ENCODE results near the gene PRXL2B.

The PRXL2B gene

DNA sequence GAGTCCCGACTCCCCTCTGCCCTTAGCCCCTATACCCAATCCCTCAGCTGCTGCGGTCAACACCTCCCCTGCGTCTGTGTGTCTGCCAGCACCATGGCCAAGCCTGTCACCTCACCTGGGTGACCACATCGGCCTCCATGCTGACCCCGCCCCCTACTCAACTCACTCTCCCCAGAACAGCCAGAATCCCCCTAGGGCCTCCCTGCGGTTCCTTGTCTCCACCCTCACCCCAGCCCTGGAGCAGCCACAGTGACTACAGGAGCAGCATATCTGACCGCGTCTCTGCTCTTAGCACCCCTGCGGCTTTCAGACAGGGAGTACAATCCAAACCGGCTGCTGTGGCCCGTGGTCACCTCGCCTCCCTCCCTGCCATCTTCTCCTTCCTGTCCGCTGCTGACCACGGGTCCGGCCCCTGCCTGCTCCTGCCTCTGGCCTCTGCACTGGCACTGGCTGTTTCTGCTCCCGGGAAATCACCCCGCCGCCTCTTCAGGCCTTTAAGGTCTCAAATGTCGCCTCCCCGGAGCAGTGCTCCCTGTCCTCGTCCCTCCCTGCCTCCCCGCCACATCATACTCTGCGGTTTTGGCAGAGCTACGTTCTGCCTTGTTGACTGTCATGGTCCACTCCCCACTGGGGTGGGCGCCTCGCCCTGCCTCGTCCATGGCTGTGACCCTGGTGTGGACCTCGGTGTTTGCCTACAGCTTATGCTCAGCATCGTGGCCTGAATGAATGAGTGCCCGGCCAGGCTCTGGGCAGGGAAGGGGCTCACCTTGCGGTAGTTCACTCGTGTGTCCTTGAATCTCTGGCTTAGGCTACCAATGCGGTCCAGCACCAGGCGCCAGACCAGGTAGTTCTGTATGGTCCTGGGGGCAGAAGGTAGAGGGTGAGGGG, 11.1 kb downstream of the PRXL2B start:
- DNase-seq (ENCODE audit: low read depth in 4 of 4, low spot score in 1 of 4): no peak

DNA sequence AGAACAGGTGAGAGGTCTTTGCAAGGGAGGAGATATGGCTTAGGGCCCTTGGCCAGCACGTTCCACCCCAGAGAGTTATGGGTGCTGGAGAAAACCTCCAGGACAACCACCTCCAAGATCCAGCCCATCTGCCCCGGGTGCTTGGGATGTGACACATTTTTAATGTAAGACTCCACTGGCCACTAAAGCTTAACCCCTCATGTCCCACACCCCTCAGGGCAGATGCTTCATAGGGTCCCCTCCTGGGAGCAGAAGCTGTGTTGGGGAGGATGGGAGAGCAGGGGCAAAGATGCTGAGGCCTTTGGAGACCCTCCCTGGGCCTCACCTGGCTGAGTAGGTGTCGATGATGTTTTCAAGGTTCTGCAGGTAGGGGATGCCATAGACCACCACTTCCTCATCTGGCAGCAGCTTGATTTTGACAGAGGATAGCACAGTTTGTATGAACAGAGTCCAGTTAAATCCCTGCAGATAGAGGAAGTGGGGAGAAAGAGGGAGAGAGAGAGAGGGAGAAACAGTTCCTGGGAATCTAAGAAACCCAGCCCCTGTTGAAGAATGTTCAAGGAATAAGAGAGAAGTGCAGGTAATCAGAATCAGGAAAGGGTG, 11.9 kb downstream of the PRXL2B start:
- DNase-seq (ENCODE audit: low read depth in 4 of 4, low spot score in 1 of 4): no peak

DNA sequence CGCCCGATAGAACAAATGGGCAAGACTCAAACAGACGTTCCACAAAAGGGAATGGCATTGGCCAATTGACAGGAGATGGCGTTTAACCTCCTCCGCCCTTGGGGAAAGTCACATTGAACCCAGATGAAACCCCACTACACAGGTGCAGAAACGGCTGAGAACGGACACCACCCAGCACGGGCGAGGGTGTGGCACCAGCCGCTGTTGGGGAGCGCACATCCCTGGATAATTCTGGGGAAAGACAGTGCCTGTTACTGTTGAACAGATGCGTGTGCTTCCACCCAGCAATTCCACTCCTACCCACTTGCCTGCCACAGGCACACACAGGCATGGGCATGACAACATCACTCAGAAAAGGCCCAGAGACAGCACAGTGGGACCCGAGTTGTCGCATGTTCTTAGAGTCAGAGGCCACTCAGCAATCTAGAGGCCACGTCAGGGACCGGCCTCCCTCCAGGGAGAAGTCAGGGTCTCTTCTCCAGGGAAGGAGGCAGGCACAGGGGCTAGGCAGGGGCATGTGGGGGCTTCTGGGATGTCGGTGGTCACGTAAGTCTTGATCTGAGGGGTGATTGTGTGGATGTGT, 15.2 kb downstream of the PRXL2B start:
- DNase-seq (ENCODE audit: low read depth in 4 of 4, low spot score in 1 of 4): no peak

DNA sequence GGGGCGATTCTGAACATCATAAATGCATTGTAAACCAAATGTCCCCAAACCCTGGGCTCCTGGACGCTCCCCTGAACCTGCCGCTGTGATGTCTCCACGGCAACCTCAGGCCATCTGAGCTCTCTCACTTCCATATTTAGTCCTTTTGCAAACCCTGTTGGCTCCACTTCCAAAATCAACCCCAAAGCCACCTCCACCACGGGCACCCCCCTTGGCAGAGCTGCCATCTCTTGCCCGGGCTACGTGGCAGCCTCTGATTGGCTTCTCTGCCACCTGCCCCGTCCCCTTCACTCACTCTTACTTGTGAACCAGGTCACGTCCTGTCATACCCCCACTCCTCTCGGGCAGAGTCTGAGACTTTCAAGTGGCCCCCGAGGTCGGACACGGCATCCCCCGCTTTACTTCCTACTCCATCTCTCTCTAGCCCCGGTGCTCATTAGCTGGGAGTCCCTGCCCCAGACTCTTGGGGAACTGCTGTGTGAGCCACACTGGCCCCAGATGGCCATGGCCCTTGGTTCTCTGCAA, 15.8 kb downstream of the PRXL2B start:
- DNase-seq (ENCODE audit: low read depth in 4 of 4, low spot score in 1 of 4): no peak

DNA sequence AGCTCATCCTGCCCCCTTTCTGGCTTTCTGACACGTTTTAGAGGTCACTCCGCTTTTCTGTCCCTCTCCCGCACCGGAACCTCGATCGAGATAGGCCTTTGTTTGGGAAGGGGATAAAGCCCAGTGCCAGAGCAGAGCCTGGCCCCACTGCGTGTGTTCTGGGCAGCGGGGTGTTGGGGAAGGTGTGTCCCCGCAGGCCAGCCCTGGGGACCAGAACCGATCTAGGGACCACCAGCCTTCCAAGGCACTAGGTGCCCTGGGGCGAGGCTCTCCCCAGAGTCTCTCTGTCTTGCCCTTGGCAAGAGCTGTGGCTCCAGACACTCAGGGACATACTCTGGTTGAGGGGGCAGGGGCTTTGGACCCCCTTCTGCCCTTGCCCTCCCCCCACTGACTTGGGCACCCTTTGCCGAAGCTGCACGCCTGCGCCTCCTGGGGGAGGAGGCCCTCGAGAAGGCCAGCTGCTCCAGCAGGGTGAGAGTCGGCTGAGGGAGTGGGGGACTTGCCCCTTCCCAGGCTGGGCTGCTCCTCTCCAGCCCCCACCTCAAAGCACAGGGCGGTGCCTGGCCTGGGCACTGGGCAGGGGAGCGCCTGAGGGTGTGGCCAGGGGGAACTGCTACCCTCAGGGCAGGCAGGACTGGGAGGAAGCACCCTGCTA, 16.4 kb downstream of the PRXL2B start:
- DNase-seq (ENCODE audit: low read depth in 4 of 4, low spot score in 1 of 4): no peak

DNA sequence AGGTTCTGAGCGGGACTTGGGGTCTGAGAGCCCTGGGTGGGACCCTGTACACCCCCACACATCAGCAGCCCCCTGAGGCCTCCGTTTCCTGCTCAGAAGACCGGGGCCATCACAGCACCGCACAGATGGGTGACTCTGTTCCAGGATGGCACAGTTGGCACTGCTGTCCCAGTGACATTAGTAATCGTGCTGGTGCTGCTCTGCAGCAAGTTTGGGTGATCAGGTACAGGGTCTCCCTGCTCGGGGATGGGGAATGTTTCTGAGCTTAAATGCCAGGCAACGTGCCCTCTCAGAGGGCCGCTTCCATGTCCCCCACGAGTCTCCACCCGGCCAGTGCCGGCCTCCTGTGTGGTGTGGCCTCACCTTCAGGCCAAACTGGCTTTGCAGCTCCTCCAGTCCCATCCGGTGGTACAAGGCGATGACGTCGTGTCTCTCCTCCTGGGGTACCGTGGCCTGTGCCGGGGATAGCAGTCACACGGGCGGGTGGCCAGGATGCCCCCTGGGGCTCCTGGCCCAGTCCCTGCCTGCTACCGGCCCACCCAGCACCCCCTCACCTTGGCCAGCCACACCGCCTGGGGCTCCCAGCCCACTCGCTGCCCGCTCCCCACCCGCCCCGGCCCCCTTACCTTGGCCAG, 17.1 kb downstream of the PRXL2B start:
- no peak for DNase-seq (ENCODE audit: low read depth in 4 of 4, low spot score in 1 of 4)

DNA sequence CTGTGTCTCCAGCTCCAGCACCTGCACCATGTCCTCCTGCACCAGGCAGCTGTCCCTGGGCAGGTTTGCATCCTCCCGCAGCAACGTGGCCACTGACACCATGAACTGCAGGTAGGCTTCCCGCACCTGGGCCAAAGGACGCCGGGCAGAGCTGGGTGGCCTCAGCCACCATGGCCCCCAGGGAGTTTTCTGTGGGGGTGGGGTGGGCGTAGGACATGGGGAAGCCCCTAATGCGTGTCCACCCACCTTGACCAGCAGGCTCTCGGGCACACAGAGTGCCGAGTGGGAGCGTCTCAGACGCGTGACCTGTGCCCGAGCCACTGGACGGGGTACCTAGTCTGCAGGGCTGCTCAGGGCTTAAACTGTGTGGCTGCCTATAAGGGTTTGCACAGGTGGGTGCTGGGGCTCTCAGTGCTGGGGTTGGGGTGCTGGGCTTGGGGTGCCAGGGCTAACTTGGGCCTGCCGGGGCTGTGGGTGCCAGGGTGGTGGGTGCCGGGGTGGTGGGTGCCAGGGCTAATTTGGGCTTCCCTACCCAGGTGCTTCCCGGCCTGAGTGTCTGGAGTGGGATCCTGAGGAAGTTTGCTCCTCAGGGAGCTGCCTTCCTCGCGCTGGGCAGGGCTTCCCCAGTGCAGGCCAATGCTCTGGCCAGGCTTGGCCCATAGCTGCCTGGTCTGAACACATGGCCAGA, 17.7 kb downstream of the PRXL2B start:
- no peak for DNase-seq (ENCODE audit: low read depth in 4 of 4, low spot score in 1 of 4)

DNA sequence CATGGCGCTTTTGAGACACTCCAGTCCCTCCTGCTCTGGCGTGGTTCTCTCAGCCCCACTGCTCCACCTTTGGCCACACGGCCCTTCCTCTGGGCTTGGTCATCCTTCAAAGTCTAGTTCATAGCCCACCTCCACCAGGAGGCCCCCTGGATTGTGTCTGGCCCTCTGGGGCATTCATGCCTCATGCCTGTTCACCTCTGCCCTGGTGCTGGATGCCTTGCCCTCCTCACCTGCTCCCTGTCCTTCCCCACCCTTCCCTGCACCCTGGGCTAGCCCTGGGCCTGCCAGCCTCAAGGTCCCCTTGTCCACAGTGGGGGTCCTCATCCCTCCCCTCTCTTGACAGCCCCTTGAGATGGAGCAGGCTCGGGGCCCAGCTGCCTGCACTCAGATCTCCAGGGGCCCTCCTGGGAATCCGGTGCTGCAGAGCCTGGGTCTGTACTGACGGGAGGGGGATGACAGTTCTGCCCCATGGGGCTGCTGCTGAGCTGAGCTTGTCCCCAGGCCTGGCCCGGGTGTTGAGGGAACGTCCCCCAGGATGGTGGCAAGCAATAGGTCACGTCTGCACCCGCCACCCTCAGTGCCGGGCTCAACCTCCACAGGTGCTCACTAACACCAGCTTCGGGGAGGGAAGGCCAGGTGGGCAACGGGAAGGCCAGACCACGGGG, 18.4 kb downstream of the PRXL2B start:
- no peak for DNase-seq (ENCODE audit: low read depth in 4 of 4, low spot score in 1 of 4)

DNA sequence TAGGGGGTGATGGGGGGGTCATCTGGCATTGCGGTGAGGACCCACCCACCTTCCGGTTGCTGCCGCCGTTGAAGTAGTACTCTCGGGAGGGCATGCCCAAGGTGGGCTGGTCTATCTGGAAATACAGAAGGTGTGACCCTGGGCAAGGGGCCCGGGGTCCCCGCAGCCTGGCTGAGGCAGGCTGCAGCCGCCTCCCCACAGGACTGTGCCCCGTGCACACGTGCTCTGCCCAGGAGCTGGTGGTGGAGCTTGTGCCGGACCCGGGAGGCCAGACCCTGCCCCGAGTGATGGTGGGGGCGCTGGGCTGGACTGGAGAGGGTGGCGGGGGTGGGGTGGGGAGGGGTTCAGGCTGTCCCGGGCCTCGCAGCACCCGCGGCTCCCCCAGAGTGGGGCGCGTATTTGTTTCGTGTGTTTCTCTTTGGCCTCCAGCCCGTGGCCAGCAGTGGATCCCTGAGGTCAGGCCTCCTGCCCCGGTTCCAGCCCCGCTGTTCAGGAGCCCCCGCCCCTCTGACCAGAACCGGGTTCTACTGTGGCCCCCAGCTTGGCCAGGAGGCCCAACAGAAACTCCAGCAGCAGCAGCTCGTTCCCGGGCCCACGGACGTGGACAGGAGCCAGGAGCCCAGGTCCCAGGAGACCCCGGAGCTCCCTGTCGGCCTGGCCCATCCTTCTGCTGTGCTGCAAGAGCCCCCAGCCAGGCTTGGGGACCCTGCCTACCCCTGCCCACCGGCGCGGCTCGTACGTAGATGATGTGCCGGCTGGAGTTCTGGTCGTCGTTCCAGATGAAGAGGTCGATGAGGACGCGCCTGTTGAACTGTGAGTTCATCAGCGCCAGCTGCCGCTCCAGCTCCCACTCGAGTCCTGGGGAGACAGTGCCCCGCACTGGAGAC, 19.2 kb downstream of the PRXL2B start:
- DNase-seq (ENCODE audit: low read depth in 4 of 4, low spot score in 1 of 4): no peak

DNA sequence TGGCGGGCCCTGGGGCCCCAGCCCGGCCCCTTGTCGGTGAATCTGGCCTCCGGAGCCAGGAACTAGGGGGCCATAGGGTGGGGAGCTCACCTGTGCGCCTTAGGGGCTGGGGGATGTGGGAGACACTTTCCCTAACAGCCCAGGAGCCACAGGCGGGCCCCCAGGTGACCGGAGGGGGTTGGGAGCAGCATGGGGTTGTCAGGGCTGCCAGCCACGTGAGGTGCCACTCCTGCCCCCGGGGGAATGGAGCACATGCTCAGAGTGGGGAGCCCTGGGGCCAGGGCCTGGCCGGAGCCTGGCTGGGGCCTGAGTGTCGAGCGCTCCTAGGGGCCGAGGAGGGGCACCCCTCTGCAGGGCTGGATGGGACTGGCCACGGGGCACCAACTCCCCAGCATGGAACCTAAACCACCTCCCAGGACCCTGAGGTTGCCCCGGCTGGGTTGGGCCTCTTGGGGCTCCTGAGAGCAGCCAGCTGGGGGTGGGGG, 19.9 kb downstream of the PRXL2B start:
- no peak for DNase-seq (ENCODE audit: low read depth in 4 of 4, low spot score in 1 of 4)

DNA sequence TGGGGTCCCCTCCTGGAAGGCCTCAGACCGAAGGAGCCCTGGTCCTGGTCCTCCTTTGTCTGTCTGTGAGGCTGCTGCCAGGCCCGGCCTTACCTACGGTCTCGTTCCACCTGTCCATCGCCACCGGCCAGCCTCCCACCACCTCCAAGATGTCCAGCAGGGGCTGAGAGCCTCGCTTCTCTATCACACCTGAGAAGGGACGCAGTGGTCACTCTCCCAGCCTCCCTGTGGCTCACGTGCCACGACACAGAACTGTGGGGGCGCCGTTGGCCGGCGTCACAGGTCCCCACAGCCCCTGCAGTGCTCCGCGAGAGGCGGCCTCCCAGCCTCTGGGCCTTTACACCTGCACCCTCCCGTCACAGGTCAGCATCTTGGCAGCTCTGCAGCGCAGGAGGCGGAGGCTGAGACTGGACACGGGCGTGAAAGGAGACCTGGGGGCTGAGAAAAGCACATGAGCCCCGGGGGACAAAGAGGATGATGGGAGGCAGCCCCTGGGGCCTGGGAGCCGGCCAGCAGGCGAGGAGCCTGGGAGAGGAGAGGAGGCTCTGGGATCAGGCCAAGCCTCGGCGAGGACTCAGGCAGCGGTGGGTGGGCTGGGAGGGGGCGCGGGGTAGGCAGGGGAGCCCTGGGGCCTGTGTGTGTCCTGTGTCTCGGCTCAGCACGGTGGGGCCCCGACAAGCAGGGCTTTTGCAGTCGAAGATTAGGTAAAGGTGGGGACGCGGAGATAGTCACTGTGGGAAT, 20.5 kb downstream of the PRXL2B start:
- no peak for DNase-seq (ENCODE audit: low read depth in 4 of 4, low spot score in 1 of 4)

DNA sequence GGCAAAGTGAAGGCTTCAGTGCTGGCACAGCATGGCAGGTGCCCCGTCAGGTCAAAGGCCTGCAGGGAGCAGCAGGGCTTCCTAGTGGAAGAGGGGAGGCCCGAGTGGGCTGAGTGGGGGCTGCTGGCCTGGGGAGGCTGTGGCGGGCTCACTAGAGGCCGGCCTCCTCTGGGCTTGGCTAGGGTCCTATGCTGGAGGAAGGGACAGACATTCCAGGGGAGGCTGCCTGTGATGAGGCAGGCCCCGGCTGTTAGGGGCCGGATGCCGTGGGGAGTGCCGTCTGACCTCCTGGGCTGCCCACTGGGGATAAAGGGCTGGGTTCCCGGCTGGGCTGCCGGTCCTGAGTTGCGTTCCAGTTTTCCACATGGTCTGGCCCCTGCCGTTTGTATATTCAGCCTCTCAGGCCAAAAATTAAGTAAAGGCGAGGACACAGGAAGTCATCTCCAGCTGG, 21.1 kb downstream of the PRXL2B start:
- DNase-seq (ENCODE audit: low read depth in 4 of 4, low spot score in 1 of 4): no peak

DNA sequence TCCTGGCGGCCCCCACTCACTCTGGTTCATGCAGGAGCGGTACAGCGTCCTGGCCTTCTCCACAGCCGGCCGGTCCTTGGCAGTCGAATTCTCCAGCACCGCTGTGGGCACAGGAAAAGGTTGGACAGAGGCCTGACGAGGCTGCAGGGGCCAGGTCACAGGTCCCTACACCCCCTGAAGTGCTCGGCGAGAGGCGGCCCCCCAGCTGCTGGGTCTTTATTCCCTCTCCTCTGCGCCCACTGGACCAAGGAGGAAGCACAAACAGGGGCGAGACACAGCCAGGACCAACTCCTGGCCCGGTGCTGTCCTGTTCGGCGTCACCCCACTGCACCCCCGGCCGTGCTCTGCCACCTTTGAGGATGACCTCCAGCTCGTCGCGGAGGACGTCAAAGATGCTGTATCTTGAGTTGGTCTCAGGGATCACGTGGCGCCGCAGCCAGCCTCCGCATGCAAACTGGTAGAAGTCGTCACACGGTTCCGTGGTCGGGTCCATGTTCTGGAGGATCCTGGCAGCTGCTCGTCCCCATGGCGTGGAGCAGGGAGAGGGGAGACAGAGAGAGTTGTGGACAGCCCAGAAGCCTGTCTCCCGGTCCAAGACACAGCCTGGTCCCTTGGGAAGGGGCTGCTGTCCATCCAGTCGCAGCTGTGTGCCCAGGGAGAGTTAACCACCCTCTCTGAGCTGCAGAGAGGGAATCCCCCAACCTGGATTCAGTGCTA, 22.9 kb downstream of the PRXL2B start:
- no peak for DNase-seq (ENCODE audit: low read depth in 4 of 4, low spot score in 1 of 4)

DNA sequence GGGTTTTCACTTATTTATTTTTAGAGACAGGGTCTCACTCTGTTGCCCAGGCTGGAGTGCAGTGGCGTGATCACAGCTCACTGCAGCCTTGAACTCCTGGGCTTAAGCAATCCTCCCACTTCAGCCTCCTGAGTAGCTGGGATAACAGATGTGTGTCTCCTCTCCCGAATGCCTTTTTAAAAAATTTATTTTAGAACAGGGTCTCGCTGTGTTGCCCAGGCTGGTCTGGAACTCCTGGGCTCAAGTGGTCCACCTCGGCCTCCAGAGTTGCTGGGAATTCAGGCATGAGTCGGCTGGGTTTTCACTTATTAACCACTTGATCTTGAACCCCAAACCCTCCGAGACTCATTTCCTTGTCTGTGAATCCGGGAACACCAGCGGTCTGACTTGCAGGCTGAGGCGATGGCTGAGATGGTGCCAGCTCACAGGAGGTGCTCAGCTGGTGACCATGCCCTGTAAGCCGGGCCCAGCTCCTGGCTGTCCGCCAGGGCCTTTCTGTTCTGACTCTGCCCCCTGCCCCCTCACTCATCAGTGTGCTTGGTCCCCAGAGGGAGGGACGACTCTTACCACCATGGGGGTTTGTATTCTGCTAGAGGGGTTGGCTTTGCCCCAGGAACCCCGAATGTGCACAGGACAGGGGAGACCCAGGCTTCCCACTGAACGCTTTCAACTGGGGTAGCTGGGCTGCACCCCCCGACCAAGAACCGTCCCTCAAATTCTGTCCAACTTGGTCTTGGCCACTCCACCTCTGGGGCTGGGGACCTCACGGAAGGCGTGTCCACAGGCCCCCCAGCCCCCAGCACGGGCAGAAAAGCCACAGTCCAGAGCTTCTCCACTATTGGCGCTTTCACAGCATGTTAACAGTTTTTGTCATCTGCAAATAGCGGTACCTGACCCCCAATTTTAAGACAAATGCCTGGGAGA, 23.7 kb downstream of the PRXL2B start:
- no peak for DNase-seq (ENCODE audit: low read depth in 4 of 4, low spot score in 1 of 4)

DNA sequence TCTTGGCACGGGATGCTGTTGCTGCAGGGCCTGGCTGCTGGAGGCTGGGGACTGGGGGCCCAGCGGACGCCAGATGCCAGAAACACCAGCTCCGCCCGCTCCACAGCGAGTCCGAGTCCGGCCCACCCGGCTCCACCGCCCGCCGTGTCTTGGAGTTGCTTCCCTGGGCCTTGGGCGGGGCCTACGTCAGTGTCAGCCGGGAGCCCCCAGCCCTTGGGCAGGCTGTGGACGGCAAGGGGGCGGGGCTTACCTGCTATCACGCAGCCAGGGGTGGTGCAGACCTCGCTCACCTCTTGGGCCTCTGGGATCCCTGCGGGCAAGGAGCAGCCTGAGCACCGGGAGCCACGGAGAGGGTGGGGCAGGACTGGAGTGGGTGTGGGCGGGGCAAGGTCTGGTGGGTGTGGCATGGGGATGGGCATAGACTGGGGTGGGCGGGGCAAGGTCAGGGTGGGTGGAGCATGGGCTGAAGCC, 24.5 kb downstream of the PRXL2B start:
- peak in 1 of 4 experiments; percentile 14 for DNase-seq (ENCODE audit: low read depth in 4 of 4, low spot score in 1 of 4)

Data from stimulated activated CD4-positive, alpha-beta T cell treated with anti-CD3 and anti-CD28 coated beads, Interleukin-1b, Interleukin-23, amount 100 ng/mL, for 24 hours (primary cell).